Activated CD8-positive, alpha-beta memory T cell treated with anti-CD3 and anti-CD28 coated beads for 24 hours (primary cell): Measurements from ENCODE around the gene RRP36.

Experiments
- DNase-seq: peaks from one replicate; pipeline ENCODE4 v3.0.0-alpha.2; 2020

The RRP36 gene

DNA sequence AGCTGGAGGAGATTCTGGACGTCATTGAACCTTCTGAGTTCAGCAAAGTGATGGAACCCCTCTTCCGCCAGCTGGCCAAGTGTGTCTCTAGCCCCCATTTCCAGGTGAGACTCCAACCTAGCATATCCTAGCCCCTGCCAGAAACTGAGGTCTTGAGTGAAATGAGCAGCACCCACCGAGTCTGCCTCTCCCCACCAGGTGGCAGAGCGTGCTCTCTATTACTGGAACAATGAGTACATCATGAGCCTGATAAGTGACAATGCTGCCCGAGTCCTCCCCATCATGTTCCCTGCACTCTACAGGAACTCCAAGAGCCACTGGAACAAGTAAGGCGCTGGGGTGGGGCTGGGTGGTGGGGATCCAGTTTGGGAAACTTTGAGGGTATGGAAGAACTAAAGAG, 12.3 kb upstream of the RRP36 start:
- peak; percentile 63 for DNase-seq

DNA sequence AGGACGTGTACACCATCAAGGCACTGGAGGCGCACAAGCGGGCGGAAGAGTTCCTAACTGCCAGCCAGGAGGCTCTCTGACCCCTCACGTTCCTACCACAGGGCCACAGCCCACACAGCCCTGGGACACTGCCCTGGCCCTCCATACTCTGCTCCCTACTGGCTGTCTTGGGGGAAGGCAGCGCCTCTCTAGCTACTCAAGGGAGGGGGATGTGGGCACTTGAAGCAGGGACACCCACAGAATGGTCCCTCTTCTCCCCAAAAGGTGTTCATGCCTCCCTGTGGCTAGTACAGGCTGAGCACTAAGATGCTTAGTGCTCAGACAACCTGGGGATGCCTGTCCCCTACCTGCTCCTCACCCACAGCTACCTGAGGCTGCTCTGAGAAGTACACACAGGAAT, 10.2 kb upstream of the RRP36 start:
- no peak for DNase-seq

DNA sequence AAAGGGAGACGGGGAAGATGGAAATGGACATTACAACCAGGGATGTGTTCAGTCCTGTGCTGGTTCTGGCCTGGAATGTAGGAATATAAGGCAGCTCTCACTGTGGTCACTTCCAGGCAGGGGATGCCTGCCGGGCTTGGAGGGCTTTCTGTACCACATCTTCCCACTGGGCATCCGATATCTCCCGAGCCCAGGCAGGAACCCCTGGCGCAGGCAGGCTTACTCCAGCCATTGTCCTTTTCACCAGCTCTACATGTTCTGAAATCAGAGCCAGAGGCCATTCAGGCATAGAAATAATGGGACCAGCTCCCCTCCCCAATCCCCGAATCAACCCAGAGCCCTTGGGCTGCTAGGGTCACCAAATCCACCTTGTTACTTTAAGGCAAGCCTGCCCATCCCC, 9.1 kb upstream of the RRP36 start:
- no peak for DNase-seq

DNA sequence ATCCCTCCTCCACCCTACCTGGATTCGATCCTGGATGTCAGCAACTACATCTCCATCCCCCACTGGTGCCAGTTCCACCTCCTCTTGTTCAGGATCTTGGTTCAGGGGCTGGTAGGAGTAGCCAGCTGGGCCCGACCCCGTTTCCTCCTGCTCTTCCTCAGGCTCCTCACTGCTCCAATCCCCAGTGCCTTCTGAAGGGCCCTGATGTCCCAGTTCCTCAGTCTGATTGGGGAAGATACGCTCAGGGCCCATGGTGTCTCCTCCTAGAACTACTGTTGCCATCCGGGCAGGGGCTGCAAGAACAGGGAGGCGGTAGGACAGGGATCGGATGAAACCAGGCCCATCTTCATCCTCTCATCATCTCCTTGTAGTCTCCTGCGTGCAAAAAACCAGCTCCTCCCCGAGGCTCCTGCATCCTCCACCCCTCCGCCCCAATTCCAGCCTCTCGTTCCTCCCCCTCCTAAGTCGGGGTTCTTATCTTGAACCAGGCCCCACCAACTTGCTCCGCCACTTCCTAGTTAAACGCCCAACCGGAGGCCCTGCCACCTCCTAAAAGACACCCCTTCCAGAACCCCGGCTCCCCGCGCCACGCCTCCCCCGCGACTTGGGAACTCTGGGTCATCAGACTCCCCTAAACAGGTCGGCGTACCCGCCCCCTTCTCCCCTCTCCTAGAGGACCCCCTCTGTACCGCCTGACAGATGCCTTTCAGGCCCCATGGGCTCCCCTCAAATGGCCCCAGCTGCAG, 8.2 kb upstream of the RRP36 start:
- DNase-seq = no peak

DNA sequence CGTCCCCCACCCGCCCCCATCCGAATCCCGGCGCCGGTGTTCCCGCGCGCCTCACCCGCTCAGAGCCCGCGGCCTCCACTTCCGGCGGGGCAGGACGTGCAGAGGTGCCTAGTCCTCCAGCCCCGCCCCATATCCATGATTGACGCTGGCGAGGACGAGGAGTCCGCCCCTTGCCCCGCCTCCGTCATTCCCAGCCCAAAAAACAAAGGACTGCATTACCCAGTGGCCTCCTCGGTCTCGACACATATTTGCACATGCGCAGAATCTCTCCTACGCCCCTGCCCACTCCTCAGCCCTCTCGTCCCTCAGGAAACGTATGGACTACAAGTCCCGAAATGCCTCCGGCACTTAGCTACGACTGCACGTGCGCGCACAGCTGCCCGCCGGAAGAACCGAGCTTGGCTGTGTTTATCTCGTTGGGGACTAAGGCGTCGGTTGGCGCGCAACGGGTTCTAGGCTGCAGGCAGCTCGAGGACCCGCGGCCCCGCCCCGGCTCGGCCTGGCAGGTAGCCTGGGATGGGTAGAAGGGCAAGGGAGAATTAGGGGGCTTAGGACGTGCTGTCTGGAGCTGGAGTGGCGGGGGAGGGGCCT, 7.5 kb upstream of the RRP36 start, which contains the start of the genes KLHDC3 and MEA1:
Gene KLHDC3, plus strand, starts transcription at position 407 of the 591 bp plus-strand sequence. CDS start 2,944 bp downstream, outside the sequence.
Gene MEA1, minus strand, starts transcription at position 104 of the 591 bp plus-strand sequence. CDS start 133 bp downstream, outside the sequence.
- peak; percentile 98 for DNase-seq

DNA sequence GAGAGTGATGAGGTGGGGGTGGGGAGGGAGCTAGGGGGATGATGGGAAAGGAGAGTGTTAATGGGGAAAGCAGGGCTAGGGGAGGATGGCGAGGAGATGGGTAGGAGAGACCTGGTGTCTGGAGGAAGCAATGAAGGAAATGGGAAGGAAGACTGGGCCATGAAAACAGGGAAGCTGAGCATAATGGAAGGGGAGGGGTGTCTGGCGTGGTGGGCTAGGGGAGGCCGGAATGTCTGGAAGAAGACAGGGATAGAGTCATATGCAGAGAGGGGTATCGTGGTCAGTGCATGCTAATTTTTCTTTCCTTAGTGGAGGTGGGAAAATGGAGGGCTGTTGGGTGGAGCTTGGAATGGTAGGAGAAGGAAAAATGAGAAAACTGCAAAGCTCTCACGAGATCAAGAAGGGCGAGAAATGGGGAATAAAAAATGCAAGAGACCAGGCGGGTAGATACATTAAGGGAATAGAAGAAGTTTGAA, 7.0 kb upstream of the RRP36 start:
- no peak for DNase-seq

DNA sequence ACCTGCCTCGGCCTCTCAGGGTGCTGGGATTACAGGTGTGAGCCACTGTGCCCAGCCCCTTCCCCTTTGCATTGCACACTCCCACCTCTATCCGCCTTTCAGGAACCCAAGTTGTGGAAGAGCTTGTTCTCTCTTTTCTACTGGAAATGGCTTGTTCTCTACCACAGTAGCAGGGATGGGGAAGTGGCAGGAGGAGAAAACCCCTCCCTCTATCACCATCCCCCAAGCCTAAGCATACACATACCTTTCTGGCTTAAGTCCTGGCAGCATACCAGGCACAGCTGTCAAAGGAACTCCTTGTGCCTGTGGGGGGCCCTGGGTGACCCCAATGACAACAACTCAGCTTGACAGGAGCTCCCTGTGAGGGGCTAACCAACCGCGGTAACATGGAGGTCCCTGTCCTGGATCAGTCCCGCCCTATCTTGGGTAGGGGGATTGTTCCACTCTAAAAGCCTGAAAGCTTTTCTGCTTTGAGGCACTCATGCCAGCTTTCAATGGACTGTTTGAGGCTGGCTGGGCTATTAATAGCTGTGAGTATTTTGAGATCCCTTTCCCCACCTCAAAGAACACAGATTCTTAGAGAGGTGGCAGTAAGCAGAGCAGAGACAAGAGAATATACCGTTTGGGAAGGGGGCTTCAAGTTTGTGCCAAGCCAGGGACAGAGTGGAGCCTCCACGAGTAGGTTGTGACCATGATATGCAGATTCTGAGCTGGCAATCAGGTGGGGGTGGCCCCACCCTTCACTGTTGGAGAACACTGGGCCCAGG, 5.1 kb upstream of the RRP36 start:
- no peak for DNase-seq

DNA sequence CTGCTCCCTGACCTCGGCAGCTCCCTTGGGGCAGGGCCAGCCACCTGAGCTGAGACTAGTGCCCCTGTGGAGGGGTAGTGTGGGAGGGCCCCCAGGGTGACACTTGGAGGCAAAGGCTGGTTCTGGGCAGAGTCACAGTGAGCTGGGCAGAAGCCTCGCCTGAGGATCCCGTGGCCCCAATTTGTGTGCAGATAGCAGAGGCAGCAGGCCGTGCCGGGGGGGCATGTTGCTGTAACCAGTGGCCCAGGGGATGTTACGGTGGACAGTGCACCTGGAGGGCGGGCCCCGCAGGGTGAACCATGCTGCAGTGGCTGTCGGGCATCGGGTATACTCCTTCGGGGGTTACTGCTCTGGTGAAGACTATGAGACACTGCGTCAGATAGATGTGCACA, 4.5 kb upstream of the RRP36 start:
- no peak for DNase-seq

DNA sequence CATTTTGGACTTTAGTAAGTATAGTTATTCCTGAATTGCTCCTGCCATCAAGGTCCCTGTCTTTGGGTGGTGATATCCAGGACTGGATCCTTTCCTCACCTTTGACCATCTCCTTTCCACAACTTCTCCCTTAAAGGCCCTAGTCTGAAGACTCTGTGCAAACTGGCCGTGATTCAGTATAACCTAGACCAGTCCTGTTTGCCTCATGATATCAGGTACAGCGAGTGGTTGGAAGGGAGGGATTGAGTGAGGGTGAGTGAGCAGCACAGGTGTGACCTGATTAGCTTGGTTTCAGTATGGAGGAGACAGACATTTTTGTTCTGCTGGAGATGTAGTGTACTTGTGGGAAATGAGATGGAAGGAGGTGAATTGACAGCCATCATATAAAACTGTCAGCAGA, 2.3 kb upstream of the RRP36 start:
- DNase-seq = no peak

DNA sequence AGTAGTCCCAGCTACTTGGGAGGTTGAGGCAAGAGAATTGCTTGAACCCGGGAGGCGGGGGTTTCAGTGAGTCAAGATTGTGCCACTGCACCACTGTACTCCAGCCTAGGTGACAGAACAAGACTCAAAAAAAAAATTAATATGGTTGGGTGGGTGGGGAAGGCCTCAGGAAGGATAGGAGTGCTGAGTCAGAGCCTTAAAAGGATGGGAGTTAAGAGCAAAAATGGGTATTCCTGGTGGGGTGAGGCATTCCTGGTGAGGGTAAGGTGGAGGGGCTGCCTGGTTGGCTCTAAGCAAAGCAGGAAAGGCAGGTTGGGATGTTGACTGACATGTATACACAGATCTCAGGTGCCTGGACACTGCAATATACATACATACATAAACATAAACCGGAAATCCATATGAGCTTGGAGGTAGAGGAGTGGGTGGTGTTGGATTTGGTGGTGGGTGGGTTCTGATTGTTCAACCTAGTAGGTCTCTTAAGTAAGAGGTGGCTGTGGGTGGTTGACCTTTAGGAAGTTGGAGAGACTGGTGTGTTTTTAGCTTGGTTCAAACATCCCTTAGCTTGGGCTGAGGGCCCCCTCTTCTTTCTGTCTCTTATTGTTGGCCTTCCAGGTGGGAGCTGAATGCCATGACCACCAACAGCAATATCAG, 1.2 kb upstream of the RRP36 start:
- DNase-seq = no peak

DNA sequence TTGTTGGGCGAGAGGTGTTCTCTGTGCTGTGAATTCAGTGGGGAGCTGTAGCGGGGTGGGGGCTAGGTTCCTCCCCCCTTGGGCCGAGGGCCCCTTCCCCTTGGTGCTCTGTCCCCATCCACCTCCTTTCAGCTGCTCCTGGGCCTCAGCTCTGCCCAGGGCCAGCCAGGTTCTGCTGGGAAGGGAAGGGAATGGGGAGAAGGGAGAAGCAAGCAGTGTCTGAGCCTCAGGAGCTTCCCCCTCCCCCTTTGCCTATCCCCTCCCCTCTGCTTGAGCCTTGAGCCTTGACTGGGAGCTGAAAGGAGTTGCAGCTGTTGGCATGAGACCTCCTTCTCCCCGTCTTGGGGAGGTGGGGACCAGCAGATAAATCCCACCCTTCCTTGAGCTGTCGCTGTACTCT, 576 bp upstream of the RRP36 start:
- no peak for DNase-seq

DNA sequence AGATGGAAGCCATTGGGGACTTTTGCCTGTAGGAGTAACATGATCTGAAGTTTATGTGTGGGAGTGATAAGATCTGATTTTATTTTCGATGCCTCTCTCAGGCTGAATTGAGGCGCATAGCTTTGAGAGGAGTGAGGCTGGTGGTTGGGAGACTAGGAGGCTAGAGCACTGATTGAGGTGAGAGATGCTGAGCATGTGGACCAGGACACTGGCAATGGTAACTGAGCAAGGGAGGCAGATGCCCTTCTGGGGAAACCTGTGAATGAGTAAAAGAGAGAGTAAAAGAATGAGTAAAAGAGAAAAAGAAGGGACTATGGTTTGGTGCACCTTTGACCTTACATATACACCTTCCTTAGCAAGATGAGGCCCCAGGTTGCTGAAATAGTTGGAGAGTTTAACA, 3.0 kb downstream of the RRP36 start:
- no peak for DNase-seq

DNA sequence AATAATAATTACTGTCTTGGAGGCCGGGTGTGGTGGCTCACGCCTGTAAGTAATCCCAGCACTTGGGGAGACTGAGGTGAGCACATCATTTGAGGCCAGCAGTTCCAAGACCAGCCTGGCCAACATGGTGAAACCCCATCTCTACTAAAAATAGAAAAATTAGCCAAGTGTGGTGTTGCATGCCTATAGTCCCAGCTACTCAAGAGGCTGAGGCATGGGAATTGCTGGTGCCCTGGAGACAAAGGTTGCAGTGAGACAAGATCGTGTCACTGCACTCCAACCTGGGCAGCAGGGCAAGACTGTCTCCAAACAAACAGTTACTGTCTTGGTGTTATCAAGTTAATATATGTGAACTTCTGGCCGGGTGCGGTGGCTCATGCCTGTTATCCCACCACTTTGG, 4.9 kb downstream of the RRP36 start:
- DNase-seq = no peak

DNA sequence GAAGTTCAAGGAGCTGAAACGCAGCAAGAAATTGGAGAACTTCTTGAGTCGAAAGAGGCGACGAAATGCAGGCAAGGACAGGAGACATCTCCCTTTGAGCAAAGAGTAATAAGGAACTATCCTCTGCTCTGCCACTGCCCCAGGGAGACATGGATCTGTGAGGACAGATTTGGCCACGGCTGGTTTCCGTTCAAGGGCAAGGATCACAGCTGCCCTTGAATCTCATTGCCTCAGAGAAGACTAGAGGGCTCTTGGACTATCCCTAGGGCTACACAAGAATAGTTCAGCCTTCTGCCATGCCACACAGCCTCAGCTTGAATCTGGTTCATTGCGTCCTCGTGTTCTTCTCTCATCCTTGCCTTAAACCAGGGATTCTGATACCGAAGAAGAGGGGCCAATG, 7.7 kb downstream of the RRP36 start:
- no peak for DNase-seq

DNA sequence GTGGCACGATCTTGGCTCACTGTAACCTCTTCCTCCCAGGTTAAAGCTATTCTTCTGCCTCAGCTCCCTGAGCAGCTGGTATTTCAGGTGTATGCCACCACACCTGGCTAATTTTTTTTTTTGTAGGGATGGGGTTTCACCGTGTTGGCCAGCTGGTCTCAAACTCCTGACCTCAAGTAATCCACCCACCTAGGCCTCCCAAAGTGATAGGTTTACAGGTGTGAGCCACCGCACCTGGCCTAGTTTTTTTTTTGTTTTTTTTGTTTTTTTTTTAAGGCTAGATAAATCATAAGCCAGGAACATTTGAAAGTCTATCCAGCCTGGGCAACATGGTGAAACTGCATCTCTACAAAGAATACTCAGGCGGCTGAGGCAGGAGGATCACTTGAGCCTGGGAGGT, 10.9 kb downstream of the RRP36 start:
- no peak for DNase-seq

DNA sequence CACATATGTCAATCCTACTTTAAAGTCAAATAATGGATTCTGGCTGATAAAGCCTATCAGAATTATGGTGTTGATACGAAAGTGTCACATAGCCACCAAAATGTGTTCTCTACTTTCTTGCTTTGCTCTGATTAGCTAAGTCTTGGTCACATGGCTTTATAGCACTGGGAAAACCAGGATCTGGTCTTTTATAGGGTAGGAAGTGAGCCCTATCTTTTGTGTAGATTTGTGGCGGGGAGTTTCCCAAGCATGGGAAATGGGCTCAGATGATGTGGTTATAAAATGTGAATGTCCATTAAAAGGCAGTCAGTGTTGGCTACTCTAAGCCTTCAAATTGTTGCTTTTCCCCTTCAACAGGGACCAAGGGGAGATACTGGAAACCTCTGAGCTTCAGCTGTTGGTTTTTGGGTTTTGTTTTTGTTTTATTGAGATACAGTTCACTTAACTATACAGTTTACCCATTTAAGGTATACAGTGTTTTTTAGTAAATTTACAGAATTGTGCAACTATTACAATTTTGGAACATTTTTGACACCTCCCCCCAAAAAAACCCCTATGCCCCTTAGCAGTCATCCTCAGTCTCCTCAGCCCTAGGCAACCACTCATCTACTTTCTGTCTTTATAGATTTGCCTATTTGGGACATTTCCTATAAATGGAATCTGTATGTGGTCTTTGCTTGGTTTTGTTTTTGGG, 12.2 kb downstream of the RRP36 start:
- no peak for DNase-seq

DNA sequence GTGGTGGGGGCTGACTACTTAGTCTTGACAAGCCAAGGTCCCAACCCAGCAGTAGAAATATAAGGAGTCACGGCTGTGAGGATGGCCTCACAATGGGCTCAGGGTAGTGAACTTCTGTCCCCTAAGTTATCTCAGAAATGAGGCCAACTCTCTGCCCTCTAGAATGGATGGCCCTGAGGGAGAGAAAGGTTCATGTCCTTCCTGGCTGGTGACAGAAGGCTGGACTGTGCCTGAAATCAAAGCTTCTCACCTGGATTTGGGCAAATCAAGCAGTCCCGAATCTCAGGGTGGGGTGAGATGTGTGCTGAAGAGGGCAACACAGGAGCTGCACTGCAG, 12.7 kb downstream of the RRP36 start:
- DNase-seq = no peak

DNA sequence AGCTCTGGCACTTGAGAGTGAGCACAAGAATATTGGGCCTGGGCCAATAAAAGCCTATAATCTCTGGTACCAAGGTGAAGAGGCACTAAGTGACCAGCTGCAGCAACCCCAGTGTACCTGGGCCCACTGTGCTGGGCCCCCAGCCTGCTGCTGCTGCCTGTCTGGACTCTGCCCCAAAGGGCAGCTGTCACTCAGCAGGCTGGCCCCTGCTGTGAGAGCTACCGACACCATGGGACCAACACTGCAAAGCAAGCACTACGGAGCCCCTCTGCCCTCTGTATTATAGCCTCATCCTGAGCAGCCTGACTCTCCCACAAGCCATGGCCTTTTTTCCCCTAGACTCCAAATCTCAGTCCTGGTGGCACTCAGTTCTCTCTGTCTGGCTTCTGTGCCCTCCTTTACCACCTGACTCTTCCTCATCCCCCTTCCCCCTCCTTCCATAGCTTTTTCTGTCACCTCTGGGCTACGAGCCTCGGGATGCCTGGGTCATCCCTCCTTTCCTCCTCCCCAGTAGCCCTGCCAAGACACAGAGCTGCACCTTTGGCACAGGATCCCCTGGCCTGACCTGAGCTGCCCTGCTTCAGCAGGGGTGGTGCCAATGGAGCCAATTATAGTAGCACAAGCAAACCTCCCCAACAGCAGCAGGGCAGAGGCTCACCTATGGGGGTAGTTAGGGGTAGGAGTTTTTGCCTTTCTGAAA, 14.2 kb downstream of the RRP36 start:
- DNase-seq = no peak

DNA sequence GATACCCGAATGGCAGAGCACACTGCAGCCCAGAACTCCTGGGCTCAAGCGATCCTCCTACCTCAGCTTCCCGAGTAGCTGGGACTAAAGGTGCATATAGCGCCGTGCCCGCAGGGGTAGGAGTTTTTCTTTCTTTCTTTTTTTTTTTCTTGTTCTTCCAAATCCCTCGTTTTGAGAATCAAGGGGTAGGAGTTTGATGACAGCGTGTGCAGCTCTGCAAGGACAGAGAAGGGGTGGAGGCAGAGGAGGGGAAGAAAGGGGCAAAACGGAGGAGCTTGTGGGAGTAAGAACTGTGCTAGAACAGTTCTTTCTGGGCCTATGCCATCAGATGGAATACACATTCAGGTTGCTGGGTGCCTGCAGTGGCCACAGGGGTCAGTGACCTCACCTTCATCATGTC, 15.3 kb downstream of the RRP36 start:
- no peak for DNase-seq

DNA sequence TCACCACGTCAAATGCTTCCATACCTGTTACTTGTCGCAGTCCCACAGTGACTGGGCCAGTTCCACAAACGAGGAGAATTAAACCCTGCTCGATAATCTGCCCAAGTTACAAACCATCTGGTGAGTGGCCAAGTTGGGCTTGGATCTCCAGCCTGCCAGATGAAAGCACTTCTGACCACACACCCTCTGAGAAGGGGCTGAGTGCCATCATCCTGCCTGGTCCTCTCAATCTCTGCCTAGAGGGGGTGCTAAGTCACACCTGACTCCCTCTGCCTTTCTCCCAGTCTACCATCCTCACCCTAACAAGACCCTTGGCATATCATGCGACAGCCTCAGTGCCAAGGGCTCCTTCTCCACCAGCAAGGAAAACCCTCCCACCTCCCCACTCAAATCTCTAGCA, 15.8 kb downstream of the RRP36 start:
- DNase-seq = no peak

DNA sequence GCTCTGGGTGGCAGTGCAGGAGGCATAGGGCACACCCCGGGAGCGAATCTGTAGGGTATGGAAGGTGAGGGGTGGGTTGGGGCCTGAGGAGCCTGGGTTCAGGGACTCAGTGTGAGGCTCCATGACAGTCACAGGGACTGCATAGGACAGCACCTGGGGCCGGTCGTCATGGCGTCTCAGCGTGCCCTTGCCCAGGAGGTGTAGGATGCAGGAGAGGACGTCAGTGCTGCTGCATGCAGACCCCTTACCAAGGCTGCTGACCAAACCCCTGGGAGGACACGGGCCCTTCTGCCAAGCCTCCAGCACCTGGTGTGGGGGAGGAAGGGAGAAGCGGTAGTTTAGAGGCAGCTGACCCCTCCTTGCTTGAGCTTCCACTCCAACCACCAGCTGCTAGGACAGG, 16.3 kb downstream of the RRP36 start:
- no peak for DNase-seq

DNA sequence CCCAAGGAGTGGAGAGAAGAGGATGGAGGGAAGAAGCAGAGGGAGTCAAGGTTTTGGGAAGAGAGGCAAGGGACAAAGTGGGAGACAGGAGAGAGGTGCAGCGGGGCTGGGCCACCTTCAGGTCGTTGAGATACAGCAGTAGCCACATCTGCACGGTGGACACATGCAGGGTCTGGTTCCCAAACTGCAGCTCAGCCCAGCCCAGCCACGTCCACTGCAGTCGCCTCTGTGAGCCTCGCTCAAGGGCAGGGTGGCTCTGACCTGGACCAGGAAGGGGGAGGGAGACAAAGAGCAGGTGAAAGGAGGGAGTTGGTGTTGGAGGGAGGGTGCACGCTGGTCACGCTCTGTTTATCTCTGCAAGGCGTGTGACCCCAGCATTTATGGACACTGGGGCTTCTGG, 17.3 kb downstream of the RRP36 start:
- DNase-seq = no peak
